Esophagus muscularis mucosa (tissue), 4 donors: ENCODE measurements around the gene CPB2. TPM values are rescaled to one million over a fixed set of nuclear protein-coding genes. Genes with fewer than 3 reads are reported as not detected.

ENCODE experiments used
- DNase-seq: peaks from one replicate; pipeline ENCODE4 v3.0.0-alpha.2; 2017; ENCODE audit errors: extremely low spot score
- H3K27ac ChIP-seq, 4 donors: fragments of 200-600 bp; sonication (generic); replicated peaks in 1 of 4; 1 replicate in 3 of 4; 2 replicates in 1 of 4; pipeline ENCODE4 v1.5.1; 2016 to 2019; ENCODE audit warnings: mild to moderate bottlenecking in 1 of 4
- H3K27me3 ChIP-seq, 4 donors: fragments of 200-600 bp; sonication (generic); one replicate each; pipeline versions ENCODE4 v1.5.1 to v1.6.0; 2016 to 2019
- H3K36me3 ChIP-seq, 4 donors: fragments of 200-600 bp; sonication (generic); one replicate each; pipeline ENCODE4 v1.5.1; 2016 to 2019
- H3K4me1 ChIP-seq, 4 donors: fragments of 200-600 bp; sonication (generic); one replicate each; pipeline ENCODE4 v1.5.1; 2016 to 2019
- H3K4me3 ChIP-seq, 4 donors: fragments of 200-600 bp; sonication (generic); 1 replicate in 2 of 4; 2 replicates in 2 of 4; pipeline ENCODE4 v1.5.1; 2016 to 2019; ENCODE audit warnings: mild to moderate bottlenecking in 4 of 4, moderate library complexity in 1 of 4
- H3K9me3 ChIP-seq, 4 donors: fragments of 200-600 bp; sonication (generic); 1 replicate in 3 of 4; 2 replicates in 1 of 4; pipeline ENCODE4 v1.5.1; 2016 to 2019
- EP300 ChIP-seq: sonication (generic); formaldehyde crosslinking; IDR thresholded peaks from one replicate; pipeline ENCODE4 v1.6.1; 2017; ENCODE audit warnings: antibody characterized with exemption
- POLR2A ChIP-seq: fragments of 450-650 bp; IDR thresholded peaks from one replicate; pipeline ENCODE4 v1.6.1; 2017; ENCODE audit warnings: antibody characterized with exemption, moderate library complexity, mild to moderate bottlenecking, low read depth
- POLR2AphosphoS5 ChIP-seq, 2 donors: sonication (generic); formaldehyde crosslinking; IDR thresholded peaks; one replicate each; pipeline ENCODE4 v1.6.1; 2017; ENCODE audit warnings: antibody characterized with exemption in 2 of 2
- WGBS: methylation state at CpG from one replicate; pipeline ENCODE4 v1.1.5; 2018; 5-methylcytosine and 5-hydroxymethylcytosine counted together
- intact Hi-C: fragments of 100-400 bp; cut with DNase I; formaldehyde crosslinking; loops from one replicate; pipeline ENCODE4 v1.15.1; 2023
- total RNA-seq, 4 donors: library from RNA; depleted of rRNA; stranded (reverse); fragments of >200 nt; gene quantifications; one replicate each; pipeline versions ENCODE4 v1.1.0 to v1.2.1, GENCODE V29; 2016
- TF ChIP-seq, protein P1 (sequence below), 3 experiments: fragments of 200-600 bp in 2 of 3; fragments of 450-650 bp in 1 of 3; sonication (generic) in 2 of 3; IDR thresholded peaks; one replicate each; pipeline ENCODE4 v1.5.1; 2017 to 2019; ENCODE audit warnings: antibody characterized with exemption in 3 of 3, mild to moderate bottlenecking in 2 of 3, moderate library complexity in 1 of 3

CPB2 gene
- total RNA-seq, 4 donors from 2014 or later = not detected

DNA sequence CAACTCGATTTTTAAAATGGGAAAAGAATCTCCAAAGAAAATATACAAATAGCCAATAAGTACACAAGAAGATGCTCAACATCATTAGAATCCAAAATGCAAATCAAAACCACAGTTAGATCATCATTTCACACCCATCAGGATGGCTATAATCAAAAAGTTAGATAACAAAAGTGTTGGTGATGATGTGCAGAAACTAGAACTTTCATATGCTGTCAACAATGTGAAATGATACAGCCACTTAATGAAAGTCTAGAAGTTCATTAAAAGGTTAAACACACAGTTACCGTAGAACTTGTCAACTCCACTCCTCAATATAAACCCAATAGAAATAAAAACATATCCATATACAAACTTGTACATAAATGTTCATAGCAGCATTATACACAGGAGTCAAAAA, 64.1 kb downstream of the CPB2 start:
- 77% methylated on average over 2 of the region's 2 CpGs for WGBS

DNA sequence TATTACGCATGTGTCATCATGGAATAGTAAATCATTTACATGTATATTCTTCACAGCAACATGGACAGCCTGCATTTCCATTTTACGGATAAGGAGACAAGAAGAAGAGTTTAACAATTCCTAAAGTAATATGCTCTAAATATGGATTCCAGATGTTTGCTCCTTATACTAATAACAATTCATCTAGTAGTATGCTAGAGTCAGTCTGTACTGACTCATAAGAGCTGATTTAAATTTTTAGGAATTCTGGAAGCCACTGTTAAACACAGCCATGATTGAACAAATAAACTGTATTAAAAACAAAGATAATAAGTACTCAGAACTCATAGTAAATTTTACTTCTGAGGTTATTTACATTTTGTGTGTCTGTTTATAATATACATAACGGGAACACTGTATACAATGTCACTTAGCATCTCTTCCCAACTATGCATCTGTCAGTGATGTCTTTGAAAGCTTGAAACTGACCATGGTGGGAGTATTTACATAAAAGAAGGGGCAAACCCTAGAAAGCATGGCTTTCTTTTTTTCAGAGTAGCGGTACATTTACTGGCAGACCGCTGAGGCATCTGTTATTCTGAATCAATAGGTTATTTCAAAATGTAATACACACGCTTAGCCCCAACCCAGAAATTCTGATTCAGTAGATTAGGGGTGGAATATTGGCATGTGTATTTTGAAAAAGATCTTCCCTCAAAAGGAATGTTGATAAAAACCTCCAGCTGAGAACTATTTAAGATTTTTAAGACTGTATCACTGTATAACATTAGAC, 65.2 kb downstream of the CPB2 start:
- TF ChIP-seq, protein P1, sequence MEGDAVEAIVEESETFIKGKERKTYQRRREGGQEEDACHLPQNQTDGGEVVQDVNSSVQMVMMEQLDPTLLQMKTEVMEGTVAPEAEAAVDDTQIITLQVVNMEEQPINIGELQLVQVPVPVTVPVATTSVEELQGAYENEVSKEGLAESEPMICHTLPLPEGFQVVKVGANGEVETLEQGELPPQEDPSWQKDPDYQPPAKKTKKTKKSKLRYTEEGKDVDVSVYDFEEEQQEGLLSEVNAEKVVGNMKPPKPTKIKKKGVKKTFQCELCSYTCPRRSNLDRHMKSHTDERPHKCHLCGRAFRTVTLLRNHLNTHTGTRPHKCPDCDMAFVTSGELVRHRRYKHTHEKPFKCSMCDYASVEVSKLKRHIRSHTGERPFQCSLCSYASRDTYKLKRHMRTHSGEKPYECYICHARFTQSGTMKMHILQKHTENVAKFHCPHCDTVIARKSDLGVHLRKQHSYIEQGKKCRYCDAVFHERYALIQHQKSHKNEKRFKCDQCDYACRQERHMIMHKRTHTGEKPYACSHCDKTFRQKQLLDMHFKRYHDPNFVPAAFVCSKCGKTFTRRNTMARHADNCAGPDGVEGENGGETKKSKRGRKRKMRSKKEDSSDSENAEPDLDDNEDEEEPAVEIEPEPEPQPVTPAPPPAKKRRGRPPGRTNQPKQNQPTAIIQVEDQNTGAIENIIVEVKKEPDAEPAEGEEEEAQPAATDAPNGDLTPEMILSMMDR (IDR thresholded peaks at IDR 0.05) = no peak
- TF ChIP-seq POLR2A = no peak
- no peak for TF ChIP-seq EP300
- 96% methylated on average over 6 of the region's 6 CpGs for WGBS

More for the DNA sequence above, 64.1 kb downstream of the CPB2 start:
- TF ChIP-seq POLR2AphosphoS5 (IDR thresholded peaks at IDR 0.05) (no peak), POLR2A (no peak), EP300 (no peak)
- TF ChIP-seq, protein P1 (IDR thresholded peaks at IDR 0.05) = no peak
- Histone ChIP-seq H3K27ac (no peak overlapping the region), H3K4me3 (no peak overlapping the region), H3K4me1 (no peaks in the 10 kb centered on the region), H3K27me3 (no peaks in the 10 kb centered on the region), H3K9me3 (no peaks in the 10 kb centered on the region), H3K36me3 (peaks cover 0 to 44% (median 20%) of the 10 kb centered on the region in 4 donors)
- intact Hi-C loops = no loop called here
- DNase-seq = no peak

DNA sequence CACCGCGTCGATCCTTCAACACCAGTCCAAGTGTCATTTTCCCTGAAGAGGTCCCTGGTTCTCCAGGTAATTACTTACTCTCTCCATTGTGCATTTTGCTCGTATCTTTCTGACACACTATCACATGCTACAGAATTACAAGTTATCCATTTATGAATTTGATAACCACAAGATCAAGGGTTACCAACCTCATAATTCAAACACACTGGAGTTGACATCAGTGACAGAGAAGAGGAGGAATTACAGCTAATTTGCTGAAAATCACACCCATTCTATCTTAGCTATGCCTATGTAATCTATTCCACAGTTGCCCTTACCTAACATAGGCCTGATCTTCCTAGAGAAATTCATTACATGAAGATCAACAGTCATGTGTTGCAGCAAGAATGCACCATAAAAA, 66.5 kb downstream of the CPB2 start:
- TF ChIP-seq POLR2A (no peak), POLR2AphosphoS5 (IDR thresholded peaks at IDR 0.05) (no peak), EP300 (no peak)
- TF ChIP-seq, protein P1 (IDR thresholded peaks at IDR 0.05) = no peak

More for the DNA sequence above, 65.2 kb downstream of the CPB2 start:
- intact Hi-C loops = no loop called here
- Histone ChIP-seq H3K4me3 (no peak overlapping the region), H3K27ac (no peak overlapping the region), H3K36me3 (peaks cover 0 to 52% (median 20%) of the 10 kb centered on the region in 4 donors), H3K4me1 (no peaks in the 10 kb centered on the region), H3K9me3 (no peaks in the 10 kb centered on the region), H3K27me3 (no peaks in the 10 kb centered on the region)
- DNase-seq = no peak

DNA sequence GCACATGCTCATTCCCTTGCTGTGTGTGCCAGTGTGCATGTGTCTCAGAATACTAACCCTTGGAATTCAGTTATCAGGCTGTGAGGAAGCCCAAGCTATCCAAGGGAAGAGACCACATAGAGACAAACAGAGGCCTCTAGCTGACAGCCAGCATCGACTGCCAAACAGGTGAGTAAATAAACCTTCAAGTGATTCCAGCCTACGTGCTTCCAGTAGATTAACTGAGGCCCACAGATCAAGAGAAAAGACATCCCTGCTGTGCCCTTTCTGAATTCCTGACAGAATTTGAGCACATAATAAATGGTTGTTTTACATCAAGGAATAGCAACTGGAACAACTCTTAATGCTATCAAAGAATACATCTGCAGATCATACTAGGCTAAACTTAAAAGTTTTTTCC, 69.8 kb downstream of the CPB2 start:
- intact Hi-C loops = no loop called here
- WGBS = 42% methylated on average over 2 of the region's 2 CpGs
- H3K27ac ChIP-seq = no peak overlapping the region
- H3K9me3 ChIP-seq = no peaks in the 10 kb centered on the region
- no peak overlapping the region for H3K4me3 ChIP-seq
- DNase-seq = no peak
- H3K4me1 ChIP-seq = no peaks in the 10 kb centered on the region
- TF ChIP-seq POLR2AphosphoS5 (IDR thresholded peaks at IDR 0.05) = no peak
- TF ChIP-seq POLR2A = no peak
- TF ChIP-seq, protein P1 (IDR thresholded peaks at IDR 0.05) = no peak
- TF ChIP-seq EP300 = no peak
- no peaks in the 10 kb centered on the region for H3K27me3 ChIP-seq
- peaks cover 0 to 36% (median 11%) of the 10 kb centered on the region in 4 donors for H3K36me3 ChIP-seq

More for the DNA sequence above, 66.5 kb downstream of the CPB2 start:
- Histone ChIP-seq H3K4me1 (no peaks in the 10 kb centered on the region), H3K27me3 (no peaks in the 10 kb centered on the region), H3K4me3 (no peak overlapping the region), H3K9me3 (no peaks in the 10 kb centered on the region), H3K36me3 (peaks cover 0 to 53% (median 20%) of the 10 kb centered on the region in 4 donors), H3K27ac (no peak overlapping the region)
- WGBS = 100% methylated on average over 4 of the region's 4 CpGs
- intact Hi-C loops = no loop called here
- no peak for DNase-seq
